Panc1 (cell line): ENCODE results near the gene PKD2. TPM values are rescaled to one million over a fixed set of nuclear protein-coding genes. Genes with fewer than 3 reads are reported as not detected.

Experiments used
- ATAC-seq: fragments of 200-7000 bp; cut with Tn5 transposase; 2 replicates; pipeline ENCODE4 v1.9.1; 2020; ENCODE audit warnings: mild to moderate bottlenecking, moderate library complexity
- BruUV-seq: library from RNA; stranded (reverse); fragments of 400-500 nt; replicated peaks from 2 replicates; lab custom pipeline; 2021; lab: Mats Ljungman, UMichigan
- CTCF ChIA-PET: fragments of 300-600 bp; sonication (Branson Sonifier 250); formaldehyde crosslinking; loops from one replicate; lab custom pipeline; 2022; ENCODE audit warnings: antibody characterized with exemption; lab: Charles Lee
- POLR2A ChIA-PET: fragments of 300-600 bp; sonication (Branson Sonifier 250); formaldehyde crosslinking; loops from one replicate; lab custom pipeline; 2022; ENCODE audit warnings: antibody characterized with exemption; lab: Charles Lee
- DNase-seq: peaks from one replicate; pipeline ENCODE4 v3.0.0-alpha.2; 2010; ENCODE audit warnings: low read depth, low spot score
- H3K27ac ChIP-seq: 2 replicates; pipeline ENCODE4 v1.5.1; 2011; ENCODE audit warnings: mild to moderate bottlenecking, low read length, inconsistent platforms
- H3K27me3 ChIP-seq: fragments of 200-500 bp; sonication (Bioruptor generic); 2 replicates; pipeline ENCODE4 v1.6.0; 2014; ENCODE audit warnings: low read length, inconsistent platforms; ENCODE audit not compliant: control insufficient read depth, insufficient read depth
- H3K36me3 ChIP-seq: fragments of 200-500 bp; sonication (Bioruptor generic); 2 replicates; pipeline ENCODE4 v1.5.1; 2014; ENCODE audit warnings: inconsistent platforms, mild to moderate bottlenecking, low read length, moderate library complexity; ENCODE audit not compliant: control insufficient read depth, insufficient read depth
- H3K4me1 ChIP-seq: 2 replicates; pipeline ENCODE4 v1.5.1; 2011; ENCODE audit warnings: inconsistent platforms, mild to moderate bottlenecking, low read length, moderate library complexity; ENCODE audit not compliant: control insufficient read depth, insufficient read depth
- H3K4me3 ChIP-seq, 2 experiments: 2 replicates each; pipeline ENCODE4 v1.5.1; 2011 to 2012; ENCODE audit warnings: low read depth in 2 of 2, low read length in 2 of 2, mild to moderate bottlenecking in 2 of 2, inconsistent platforms in 1 of 2, moderate library complexity in 1 of 2
- H3K9me3 ChIP-seq: fragments of 200-500 bp; sonication (Bioruptor generic); 2 replicates; pipeline ENCODE4 v1.5.1; 2014; ENCODE audit warnings: low read depth, mild to moderate bottlenecking, inconsistent platforms, low read length, moderate library complexity; ENCODE audit not compliant: control insufficient read depth, insufficient read depth
- CTCF ChIP-seq: fragments of 450-650 bp; IDR thresholded peaks from 2 replicates; pipeline ENCODE4 v1.5.1; 2017; ENCODE audit warnings: mild to moderate bottlenecking
- POLR2AphosphoS5 ChIP-seq: IDR thresholded peaks from 2 replicates; pipeline ENCODE4 v1.6.1; 2012; ENCODE audit warnings: mild to moderate bottlenecking, low read depth, low read length, moderate library complexity
- REST ChIP-seq, 2 experiments: IDR thresholded peaks; 2 replicates each; pipeline ENCODE4 v1.6.1; 2011 to 2012; ENCODE audit warnings: low read depth in 2 of 2, control low read depth in 1 of 2, low read length in 1 of 2, mild to moderate bottlenecking in 1 of 2, moderate library complexity in 1 of 2; ENCODE audit not compliant: insufficient read depth in 1 of 2
- SIN3A ChIP-seq: IDR thresholded peaks from 2 replicates; pipeline ENCODE4 v1.6.1; 2012; ENCODE audit warnings: low read depth, mild to moderate bottlenecking, low read length, moderate library complexity, borderline replicate concordance; ENCODE audit not compliant: insufficient read depth
- TCF7L2 ChIP-seq: IDR thresholded peaks from 2 replicates; pipeline ENCODE4 v1.6.1; 2011; ENCODE audit warnings: mild to moderate bottlenecking, low read depth, low read length, inconsistent platforms
- in situ Hi-C: cut with HindIII; loops from 2 replicates; pipeline ENCODE4 v1.10.0; 2016; ENCODE audit warnings: low sequenced_read_pairs, low pct_unique_long_range_greater_than_20kb
- intact Hi-C: fragments of 100-400 bp; cut with micrococcal nuclease; formaldehyde crosslinking; loops from one replicate; pipeline ENCODE4 v1.10.0; 2022; ENCODE audit not compliant: unreplicated experiment
- total RNA-seq: library from RNA; stranded (reverse); gene quantifications from one replicate; pipeline ENCODE4 v1.2.1, GENCODE V29; 2021; ENCODE audit not compliant: unreplicated experiment

The PKD2 gene
- total RNA-seq, 1 experiment from 2014 or later: 21.7 TPM

DNA sequence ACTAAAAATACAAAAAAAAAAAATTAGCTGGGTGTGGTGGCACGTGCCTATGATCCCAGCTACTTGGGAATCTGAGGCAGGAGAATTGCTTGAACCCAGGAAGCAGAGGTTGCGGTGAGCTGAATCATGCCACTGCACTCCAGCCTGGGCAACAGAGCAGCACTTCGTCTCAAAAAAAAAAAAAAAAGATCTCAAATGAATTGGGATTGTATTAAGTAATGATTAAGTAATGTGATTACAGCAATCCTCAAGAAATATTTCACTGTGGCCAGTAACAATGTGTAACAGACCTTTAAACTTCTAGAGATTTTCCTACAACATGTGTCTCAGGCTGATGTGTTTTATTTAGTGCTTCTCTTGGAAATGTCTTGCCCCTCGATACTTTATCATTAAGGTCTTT lies 46.8 kb downstream of the PKD2 start:
- no peak overlapping the region for H3K4me3 ChIP-seq
- no peaks in the 10 kb centered on the region for H3K4me1 ChIP-seq
- H3K36me3 ChIP-seq: peaks cover 4% of the 10 kb centered on the region; the same call in 1 of the 2 replicates
- H3K27ac ChIP-seq: no peak overlapping the region
- CTCF ChIA-PET: interaction anchor here (0.6 kb wide), 1 partner anchor 21 kb away, joined by 5 read pairs; no protein-coding TSS in a partner anchor
- in situ Hi-C loops (no loop called here), intact Hi-C loops (no loop called here)
- DNase-seq (no peak), ATAC-seq (no peak)
- POLR2A ChIA-PET: no interaction called here
- BruUV-seq: no TSS peak
- TF ChIP-seq CTCF: no peak
- no peaks in the 10 kb centered on the region for H3K27me3 ChIP-seq
- H3K9me3 ChIP-seq: no peaks in the 10 kb centered on the region

DNA sequence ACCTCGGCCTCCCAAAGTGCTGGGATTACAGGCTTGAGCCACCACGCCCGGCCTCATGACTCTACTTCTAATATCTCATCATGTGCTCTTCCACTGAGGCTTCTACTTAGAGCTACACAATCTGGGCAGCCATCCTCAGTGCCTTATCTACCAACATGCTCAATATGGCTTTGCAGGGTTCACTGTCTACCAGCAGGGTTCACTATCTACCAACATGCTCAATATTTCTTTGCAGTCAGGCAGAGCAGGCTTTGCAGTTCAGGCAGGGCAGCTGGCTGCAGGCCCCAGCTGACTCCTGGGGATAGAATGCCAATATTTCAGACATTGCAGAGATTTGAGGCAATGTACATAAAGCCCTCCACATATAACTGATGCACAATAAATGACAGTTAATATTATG lies 47.5 kb downstream of the PKD2 start:
- peak; percentile 94 for ATAC-seq
- Histone ChIP-seq H3K36me3 (peaks cover 4% of the 10 kb centered on the region; the same call in 1 of the 2 replicates), H3K4me3 (no peak overlapping the region), H3K27ac (no peak overlapping the region), H3K9me3 (no peaks in the 10 kb centered on the region), H3K4me1 (no peaks in the 10 kb centered on the region), H3K27me3 (no peaks in the 10 kb centered on the region)
- ChIA-PET POLR2A (no interaction called here), CTCF (interaction anchor here (0.6 to 0.7 kb wide), 2 partner anchors 21 to 161 kb away, joined by 4 to 5 read pairs; no protein-coding TSS in a partner anchor)
- BruUV-seq: no TSS peak
- in situ Hi-C loops: no loop called here
- intact Hi-C loops: loop anchor here (1.0 kb wide), 1 partner anchor 157 kb away; no protein-coding TSS in a partner anchor
- no peak for TF ChIP-seq SIN3A
- TF ChIP-seq TCF7L2: no peak
- peak; percentile 66 for TF ChIP-seq CTCF
- TF ChIP-seq POLR2AphosphoS5: no peak
- no peak for TF ChIP-seq REST (IDR thresholded peaks at IDR 0.05; ENCODE audit: insufficient read depth in 1 of 2, low read depth in 2 of 2, low read length in 1 of 2)
- DNase-seq: peak; percentile 28
